GM15510 (cell line): ENCODE results near the gene TBL1Y.

Source experiments
- POLR2A ChIP-seq: IDR thresholded peaks from 3 replicates; pipeline ENCODE4 v1.6.1; 2011; ENCODE audit warnings: borderline replicate concordance; ENCODE audit not compliant: insufficient read length; ENCODE audit errors: extremely low read depth

The TBL1Y gene

GRCh38 chrY:6949947-6950346 is 39.5 kb downstream of the TBL1Y start:
- no peak for TF ChIP-seq POLR2A

GRCh38 chrY:6964732-6965131 is 54.2 kb downstream of the TBL1Y start:
- TF ChIP-seq POLR2A: no peak

DNA sequence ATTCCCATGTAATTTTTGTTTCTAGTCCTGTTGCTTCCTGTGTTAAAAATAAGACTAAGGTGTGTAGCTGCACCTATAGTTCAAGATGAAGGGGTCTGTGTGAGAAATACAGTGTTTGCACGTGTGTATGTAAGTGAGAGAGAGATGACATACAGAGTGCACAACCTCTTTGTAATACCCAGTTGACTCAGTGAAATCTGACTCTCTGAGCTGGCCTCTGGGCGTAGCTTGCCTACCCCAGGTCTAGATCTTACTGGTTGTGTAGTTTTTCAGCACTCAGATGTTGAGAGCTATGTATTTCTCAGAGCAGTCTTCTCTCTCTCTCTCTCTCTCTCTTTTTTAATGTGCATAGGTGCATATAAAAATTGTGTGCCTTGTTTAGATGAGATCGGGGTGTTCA is 56.0 kb downstream of the TBL1Y start:
- no peak for TF ChIP-seq POLR2A

DNA sequence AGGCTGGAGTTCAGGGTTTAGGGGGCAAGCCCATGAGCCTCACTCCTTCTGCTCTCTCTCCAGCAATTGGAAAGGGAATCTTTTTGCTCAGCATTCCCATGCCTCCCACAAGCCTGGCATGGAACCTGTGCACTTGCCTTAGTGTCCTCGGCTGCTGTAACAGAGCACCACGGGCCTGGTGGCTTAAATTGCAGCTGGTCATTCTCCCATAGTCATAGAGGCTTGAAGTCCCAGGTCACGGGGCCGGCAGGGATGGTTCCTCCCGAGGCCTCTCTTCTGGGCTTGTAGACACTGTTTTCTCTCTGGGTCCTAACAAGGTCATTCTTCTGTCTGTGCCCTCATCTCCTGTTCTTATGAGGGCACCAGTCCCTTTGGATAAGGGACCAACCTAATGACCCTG is 57.2 kb downstream of the TBL1Y start:
- TF ChIP-seq POLR2A: no peak

DNA sequence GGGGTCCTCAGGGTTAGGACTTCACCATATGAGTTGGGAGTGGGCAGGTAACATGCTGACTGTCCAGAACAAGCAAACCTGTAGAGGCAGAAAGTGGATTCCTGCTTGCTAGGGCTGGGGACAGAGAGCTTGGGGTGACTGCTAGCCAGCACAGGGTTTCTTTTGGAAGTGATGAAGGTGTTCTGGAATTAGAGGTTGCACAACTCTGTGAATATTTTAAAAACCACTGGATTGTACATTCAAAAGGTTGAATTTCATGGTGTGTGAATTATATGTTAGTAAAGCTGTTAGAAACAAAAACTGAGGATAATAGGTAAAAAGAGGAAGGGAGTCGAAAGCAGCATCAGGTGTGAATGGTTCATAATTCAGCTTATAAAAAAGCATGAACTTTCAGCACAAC is 57.7 kb downstream of the TBL1Y start:
- no peak for TF ChIP-seq POLR2A

GRCh38 chrY:6972271-6972887 is 61.9 kb downstream of the TBL1Y start:
- TF ChIP-seq POLR2A: no peak

DNA sequence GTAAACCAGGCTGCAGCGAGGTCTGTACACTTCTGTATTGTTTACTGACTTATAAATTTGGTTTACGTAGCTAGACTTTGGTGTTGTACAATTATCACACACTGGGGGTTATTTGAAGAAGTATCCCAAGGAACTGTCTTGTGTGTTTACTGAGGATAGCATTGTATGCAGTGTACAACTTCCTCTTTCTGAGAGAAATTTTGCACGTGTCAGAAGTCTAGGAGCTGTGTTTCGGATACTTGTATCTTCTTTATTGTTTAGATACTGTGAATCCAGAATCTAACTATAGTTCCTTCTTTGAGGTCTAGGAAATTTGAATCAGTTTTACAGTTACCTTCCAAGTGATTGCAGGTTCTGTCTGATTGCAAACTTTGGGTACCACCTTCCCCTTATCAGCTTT is 64.5 kb downstream of the TBL1Y start:
- no peak for TF ChIP-seq POLR2A

- TF ChIP-seq POLR2A: no peak
Observed at GRCh38 chrY:6977783-6978182, 67.3 kb downstream of the TBL1Y start.

DNA sequence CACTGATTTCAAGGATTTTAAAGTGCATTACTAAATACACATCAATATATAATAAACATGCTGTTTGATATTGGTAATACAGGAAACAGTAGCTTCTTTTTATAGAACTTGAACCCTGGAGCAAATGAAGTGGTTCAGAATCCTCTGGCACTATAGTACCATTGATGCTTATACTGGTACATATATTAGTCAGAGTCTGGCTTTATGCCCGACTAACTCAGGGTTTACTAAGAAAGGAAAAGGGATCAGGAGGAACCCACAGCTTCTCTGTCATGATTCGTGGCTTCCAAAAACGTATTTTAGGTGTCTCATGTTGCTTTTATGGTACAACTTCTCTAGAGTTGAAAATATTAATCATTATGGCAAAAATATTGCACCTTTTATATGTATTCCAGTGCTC is 72.7 kb downstream of the TBL1Y start:
- no peak for TF ChIP-seq POLR2A

- TF ChIP-seq POLR2A: no peak
Observed at GRCh38 chrY:6987811-6988210, 77.3 kb downstream of the TBL1Y start.

DNA sequence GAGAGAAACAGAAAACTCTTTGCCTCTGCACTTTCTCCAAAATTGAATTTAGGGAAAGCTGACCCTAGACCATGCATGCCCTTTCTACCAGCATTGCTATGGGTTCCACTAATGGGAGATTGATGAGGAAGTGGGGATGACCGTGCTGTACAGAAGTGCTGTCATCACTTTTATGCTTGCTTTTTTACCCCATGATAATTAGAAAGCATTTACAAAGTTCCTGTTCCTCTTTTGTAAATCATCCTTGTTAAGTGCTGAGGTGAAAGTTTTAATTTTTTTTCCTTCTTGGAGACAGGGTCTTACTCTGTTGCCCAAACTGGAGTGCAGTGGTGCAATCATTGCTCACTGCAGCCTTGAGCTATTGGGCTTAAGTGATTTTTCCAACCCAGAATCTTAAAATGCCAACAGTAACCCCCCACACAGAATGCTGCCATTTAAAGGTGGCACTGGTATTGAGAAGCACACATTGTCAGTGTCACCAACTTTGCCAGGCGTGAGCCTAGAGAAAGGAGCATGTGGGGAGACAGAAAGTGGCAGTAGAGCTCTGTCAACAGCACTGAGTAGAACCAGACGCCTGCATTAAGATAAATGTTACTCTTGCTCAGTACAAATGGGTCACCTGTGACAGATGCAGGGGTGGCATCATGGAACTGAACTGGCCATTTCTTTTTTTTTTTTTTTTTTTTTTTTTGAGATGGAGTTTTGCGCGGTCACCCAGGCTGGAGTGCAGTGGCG is 79.6 kb downstream of the TBL1Y start:
- TF ChIP-seq POLR2A: no peak

DNA sequence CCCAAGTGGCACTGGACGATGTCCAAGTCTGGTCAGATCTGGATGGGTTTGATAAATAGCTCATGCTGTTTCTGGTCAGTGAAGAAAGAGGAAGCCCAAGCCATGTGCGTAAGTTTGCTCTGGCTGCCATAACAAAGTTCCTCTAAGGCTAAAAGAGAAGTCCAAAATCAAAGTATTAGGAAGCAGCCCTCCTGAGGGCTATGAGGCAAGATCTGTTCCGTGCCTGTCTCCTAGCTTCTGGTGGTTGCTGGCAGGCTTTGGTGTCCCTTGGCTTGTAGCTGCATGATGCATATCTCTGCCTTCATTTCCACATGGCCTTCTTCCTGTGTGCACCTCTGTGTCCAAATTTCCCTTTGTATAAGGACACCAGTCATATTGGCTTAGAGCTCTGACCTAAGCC is 81.5 kb downstream of the TBL1Y start:
- no peak for TF ChIP-seq POLR2A

DNA sequence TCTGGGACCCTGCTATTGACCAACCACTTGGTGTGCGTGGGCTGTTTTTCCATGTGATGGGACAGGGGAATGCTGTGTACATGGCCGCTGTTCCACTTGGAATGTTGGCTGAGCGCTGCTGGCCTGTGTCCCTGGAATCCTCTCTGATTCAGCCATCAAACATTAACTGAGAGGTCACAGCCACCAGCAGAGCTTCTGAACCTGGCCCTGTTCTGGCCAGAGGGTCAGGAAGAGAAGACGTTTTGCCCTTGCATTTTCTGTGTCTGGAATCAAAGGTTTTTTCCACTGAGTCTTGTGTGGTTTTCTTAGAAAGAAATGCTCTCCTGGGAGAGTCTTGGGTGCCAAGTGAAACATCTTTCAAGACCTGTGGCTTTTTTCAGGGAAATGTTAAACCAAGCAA is 85.5 kb downstream of the TBL1Y start:
- TF ChIP-seq POLR2A: no peak

DNA sequence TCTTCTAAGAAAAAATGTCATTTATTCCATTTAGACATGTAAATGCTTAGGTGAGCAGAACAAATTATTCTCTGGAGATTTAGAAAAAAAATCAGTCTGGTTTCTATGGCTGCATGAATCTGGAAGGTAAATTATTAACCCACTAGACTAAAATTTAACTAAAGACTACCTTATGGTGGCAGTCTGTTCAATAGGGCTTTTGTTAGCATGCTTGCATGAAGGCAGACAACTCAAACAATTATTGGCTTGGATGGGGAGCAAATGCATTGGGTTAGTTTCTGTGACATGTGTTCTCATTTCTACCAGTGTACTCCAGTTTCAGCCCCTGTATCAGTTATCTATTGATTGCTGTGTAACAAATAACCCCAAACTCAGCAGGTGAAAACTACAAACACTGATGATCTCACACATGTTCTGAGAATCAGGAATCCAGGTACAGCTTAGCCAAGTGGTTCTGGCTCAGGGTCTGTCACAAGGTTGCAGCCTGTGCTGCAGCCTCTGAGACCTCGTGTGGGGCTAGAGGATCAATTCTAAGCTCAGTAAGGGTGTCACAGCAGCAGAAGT is 87.1 kb downstream of the TBL1Y start:
- TF ChIP-seq POLR2A: no peak

DNA sequence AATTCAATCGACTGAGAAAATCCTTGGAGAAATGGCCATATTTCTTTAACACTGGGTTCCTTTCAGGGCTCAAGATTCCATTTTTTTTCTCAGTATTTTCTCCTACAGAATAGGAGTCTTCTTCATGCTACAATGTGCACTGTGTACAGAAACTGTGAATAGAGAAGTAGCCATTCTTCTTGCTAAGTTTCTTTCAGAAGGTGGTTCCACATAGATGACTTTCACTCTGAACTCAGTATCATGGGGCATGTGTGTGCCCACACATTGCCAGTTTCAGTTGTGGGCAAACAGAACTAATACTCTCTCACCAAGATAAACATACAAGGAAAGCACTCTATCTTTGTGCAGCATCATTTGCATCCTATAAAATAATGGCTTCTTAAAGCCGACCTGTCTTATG is 89.4 kb downstream of the TBL1Y start:
- no peak for TF ChIP-seq POLR2A

- TF ChIP-seq POLR2A: no peak
Observed at GRCh38 chrY:7002581-7002980, 92.1 kb downstream of the TBL1Y start.
